T-helper 17 cell (primary cell): ENCODE measurements around the gene GMNN. TPM values are rescaled to one million over a fixed set of nuclear protein-coding genes. Genes with fewer than 3 reads are reported as not detected.

Experiments
- ATAC-seq: fragments of 150-1000 bp; cut with Tn5 transposase; 2 replicates; pipeline ENCODE4 v1.10.0; 2021; ENCODE audit warnings: mild to moderate bottlenecking, moderate library complexity
- DNase-seq, 3 donors: peaks; one replicate each; pipeline versions ENCODE4 v3.0.0 to v3.0.0-alpha.2; 2020 to 2021
- H3K9me3 ChIP-seq: one replicate; pipeline ENCODE4 v1.7.0; 2013; ENCODE audit warnings: low read length, mild to moderate bottlenecking; ENCODE audit not compliant: control insufficient read depth, poor library complexity, severe bottlenecking
- H3K27ac Mint-ChIP-seq: one replicate; pipeline ENCODE4 v1.8.0; 2022; ENCODE audit warnings: mild to moderate bottlenecking, moderate library complexity, mixed read lengths
- H3K27me3 Mint-ChIP-seq: one replicate; pipeline ENCODE4 v1.8.0; 2022; ENCODE audit warnings: mixed read lengths
- H3K36me3 Mint-ChIP-seq: one replicate; pipeline ENCODE4 v1.8.0; 2022; ENCODE audit warnings: low read depth, mixed read lengths
- H3K4me1 Mint-ChIP-seq: one replicate; pipeline ENCODE4 v1.8.0; 2022; ENCODE audit warnings: mild to moderate bottlenecking, mixed read lengths
- H3K4me3 Mint-ChIP-seq: one replicate; pipeline ENCODE4 v1.8.0; 2022; ENCODE audit warnings: mild to moderate bottlenecking, moderate library complexity, mixed read lengths
- total RNA-seq, 4 donors: library from RNA in 2 of 4; stranded (reverse) in 2 of 4; gene quantifications; one replicate each; pipeline ENCODE4 v1.2.3 and lab custom pipeline; 2022 to 2026

GMNN gene
- total RNA-seq, 2 donors from 2014 or later, result 11.7 to 15.3 TPM

GRCh38 chr6:24766680-24767462, 7.9 kb upstream of the GMNN start:
- DNase-seq (no peak), ATAC-seq (peak; percentile 60)
- Mint-ChIP-seq H3K27ac (no peak overlapping the region), H3K27me3 (no peaks in the 10 kb centered on the region), H3K4me1 (peaks cover 7% of the 10 kb centered on the region), H3K4me3 (no peak overlapping the region), H3K36me3 (peaks cover 3% of the 10 kb centered on the region)
- no peaks in the 10 kb centered on the region for H3K9me3 ChIP-seq

GRCh38 chr6:24768361-24768760, 6.4 kb upstream of the GMNN start:
- Mint-ChIP-seq H3K27ac (no peak overlapping the region), H3K36me3 (peaks cover 3% of the 10 kb centered on the region), H3K4me3 (no peak overlapping the region), H3K4me1 (peaks cover 7% of the 10 kb centered on the region), H3K27me3 (no peaks in the 10 kb centered on the region)
- no peaks in the 10 kb centered on the region for H3K9me3 ChIP-seq
- ATAC-seq, result no peak
- no peak for DNase-seq

- peak; percentile 11 for ATAC-seq
Measured at GRCh38 chr6:24775520-24776058, 852 bp downstream of the GMNN start.

GRCh38 chr6:24777227-24777626, 2.5 kb downstream of the GMNN start:
- DNase-seq (no peak), ATAC-seq (no peak)
- peaks cover 4% of the 10 kb centered on the region for H3K36me3 Mint-ChIP-seq
- peaks cover 25% of the 10 kb centered on the region for H3K4me1 Mint-ChIP-seq
- no peak overlapping the region for H3K4me3 Mint-ChIP-seq
- H3K9me3 ChIP-seq, result no peaks in the 10 kb centered on the region
- no peaks in the 10 kb centered on the region for H3K27me3 Mint-ChIP-seq
- H3K27ac Mint-ChIP-seq, result no peak overlapping the region

More at GRCh38 chr6:24775520-24776058, 852 bp downstream of the GMNN start:
- peak in 1 of 3 donors; percentile 11 for DNase-seq
- no peaks in the 10 kb centered on the region for H3K9me3 ChIP-seq
- H3K27ac Mint-ChIP-seq, result peak overlapping the region; percentile 86
- peaks cover 21% of the 10 kb centered on the region for H3K4me1 Mint-ChIP-seq
- no peaks in the 10 kb centered on the region for H3K27me3 Mint-ChIP-seq
- H3K4me3 Mint-ChIP-seq, result peak overlapping the region; percentile 97
- no peaks in the 10 kb centered on the region for H3K36me3 Mint-ChIP-seq

GRCh38 chr6:24778121-24778520, 3.4 kb downstream of the GMNN start:
- peaks cover 25% of the 10 kb centered on the region for H3K4me1 Mint-ChIP-seq
- ATAC-seq, result no peak
- H3K9me3 ChIP-seq, result no peaks in the 10 kb centered on the region
- no peak for DNase-seq
- peaks cover 6% of the 10 kb centered on the region for H3K36me3 Mint-ChIP-seq
- H3K27me3 Mint-ChIP-seq, result no peaks in the 10 kb centered on the region
- no peak overlapping the region for H3K4me3 Mint-ChIP-seq
- H3K27ac Mint-ChIP-seq, result no peak overlapping the region

GRCh38 chr6:24778878-24779277, 4.1 kb downstream of the GMNN start:
- Mint-ChIP-seq H3K4me3 (no peak overlapping the region), H3K4me1 (peaks cover 25% of the 10 kb centered on the region)

GRCh38 chr6:24779416-24780016, 4.8 kb downstream of the GMNN start:
- H3K36me3 Mint-ChIP-seq, result peaks cover 6% of the 10 kb centered on the region
- no peaks in the 10 kb centered on the region for H3K27me3 Mint-ChIP-seq
- ATAC-seq, result no peak
- H3K4me3 Mint-ChIP-seq, result no peak overlapping the region
- no peaks in the 10 kb centered on the region for H3K9me3 ChIP-seq
- peak overlapping the region; percentile 14 for H3K27ac Mint-ChIP-seq
- H3K4me1 Mint-ChIP-seq, result peaks cover 25% of the 10 kb centered on the region
- DNase-seq, result no peak

More at GRCh38 chr6:24778878-24779277, 4.1 kb downstream of the GMNN start:
- no peaks in the 10 kb centered on the region for H3K9me3 ChIP-seq
- no peak for DNase-seq
- no peak for ATAC-seq
- H3K27me3 Mint-ChIP-seq, result no peaks in the 10 kb centered on the region
- no peak overlapping the region for H3K27ac Mint-ChIP-seq
- peaks cover 6% of the 10 kb centered on the region for H3K36me3 Mint-ChIP-seq

- no peaks in the 10 kb centered on the region for H3K9me3 ChIP-seq
- Mint-ChIP-seq H3K27me3 (no peaks in the 10 kb centered on the region), H3K27ac (peak overlapping the region; percentile 14), H3K4me3 (no peak overlapping the region), H3K4me1 (peaks cover 25% of the 10 kb centered on the region), H3K36me3 (peaks cover 6% of the 10 kb centered on the region)
- ATAC-seq, result no peak
- no peak for DNase-seq
Measured at GRCh38 chr6:24780206-24780605, 5.5 kb downstream of the GMNN start.

GRCh38 chr6:24788031-24788665, 13.4 kb downstream of the GMNN start:
- Mint-ChIP-seq H3K4me1 (peaks cover 2% of the 10 kb centered on the region), H3K36me3 (peaks cover 2% of the 10 kb centered on the region), H3K4me3 (no peak overlapping the region), H3K27me3 (no peaks in the 10 kb centered on the region), H3K27ac (no peak overlapping the region)
- no peak for ATAC-seq
- no peaks in the 10 kb centered on the region for H3K9me3 ChIP-seq
- no peak for DNase-seq

GRCh38 chr6:24795106-24795505, 20.4 kb downstream of the GMNN start:
- DNase-seq (no peak), ATAC-seq (no peak)
- Mint-ChIP-seq H3K27ac (peak overlapping the region; percentile 43), H3K4me1 (peaks cover 18% of the 10 kb centered on the region), H3K27me3 (no peaks in the 10 kb centered on the region), H3K4me3 (no peak overlapping the region), H3K36me3 (no peaks in the 10 kb centered on the region)
- no peaks in the 10 kb centered on the region for H3K9me3 ChIP-seq

GRCh38 chr6:24796616-24797290, 22.0 kb downstream of the GMNN start:
- no peaks in the 10 kb centered on the region for H3K36me3 Mint-ChIP-seq
- peaks cover 20% of the 10 kb centered on the region for H3K4me1 Mint-ChIP-seq
- DNase-seq (no peak), ATAC-seq (no peak)
- H3K4me3 Mint-ChIP-seq, result no peak overlapping the region
- H3K9me3 ChIP-seq, result no peaks in the 10 kb centered on the region
- no peaks in the 10 kb centered on the region for H3K27me3 Mint-ChIP-seq
- no peak overlapping the region for H3K27ac Mint-ChIP-seq

- Mint-ChIP-seq H3K4me3 (no peak overlapping the region), H3K27ac (no peak overlapping the region), H3K36me3 (no peaks in the 10 kb centered on the region), H3K4me1 (peaks cover 20% of the 10 kb centered on the region), H3K27me3 (no peaks in the 10 kb centered on the region)
- no peak for ATAC-seq
- no peaks in the 10 kb centered on the region for H3K9me3 ChIP-seq
- no peak for DNase-seq
Measured at GRCh38 chr6:24797596-24798216, 23.0 kb downstream of the GMNN start.
